GM18519 (cell line): Measurements from ENCODE around the gene MRPL24.

Experiments
- ATAC-seq: cut with Tn5 transposase; IDR thresholded peaks from one replicate; pipeline ENCODE4 v1.9.1; 2021; ENCODE audit warnings: mild to moderate bottlenecking, moderate library complexity; ENCODE audit not compliant: unreplicated experiment, low FRiP score

MRPL24 gene

GRCh38 chr1:156694690-156694962 is 46.3 kb downstream of the MRPL24 start:
- no peak for ATAC-seq

GRCh38 chr1:156693848-156694689 is 46.8 kb downstream of the MRPL24 start:
- no peak for ATAC-seq

GRCh38 chr1:156692925-156693847 is 47.7 kb downstream of the MRPL24 start:
- ATAC-seq = no peak

- ATAC-seq = no peak
Observed at GRCh38 chr1:156692441-156692924, 48.4 kb downstream of the MRPL24 start.

GRCh38 chr1:156691665-156692440 is 49.0 kb downstream of the MRPL24 start:
- ATAC-seq = no peak

GRCh38 chr1:156691191-156691590 is 49.7 kb downstream of the MRPL24 start:
- no peak for ATAC-seq

- no peak for ATAC-seq
Observed at GRCh38 chr1:156690675-156691036, 50.2 kb downstream of the MRPL24 start.

GRCh38 chr1:156689953-156690674 is 50.8 kb downstream of the MRPL24 start:
- no peak for ATAC-seq

- ATAC-seq = no peak
Observed at GRCh38 chr1:156689035-156689952, 51.6 kb downstream of the MRPL24 start.
